Endometrium (tissue), 2 donors: ENCODE results near the gene CSRP1.
A peak's percentile ranks its signal among the peaks of the same experiment; 100 is the strongest.

Experiments
- FAIRE-seq: peaks from 2 replicates; lab custom pipeline; 2012; peaks lifted over from hg19 to GRCh38; lab: Jason Lieb, UNC
- donor health status: control.
- donor health status: control.

CSRP1 gene

GRCh38 chr1:201454608-201455007 lies 52.3 kb downstream of the CSRP1 start:
- no peak for FAIRE-seq

DNA sequence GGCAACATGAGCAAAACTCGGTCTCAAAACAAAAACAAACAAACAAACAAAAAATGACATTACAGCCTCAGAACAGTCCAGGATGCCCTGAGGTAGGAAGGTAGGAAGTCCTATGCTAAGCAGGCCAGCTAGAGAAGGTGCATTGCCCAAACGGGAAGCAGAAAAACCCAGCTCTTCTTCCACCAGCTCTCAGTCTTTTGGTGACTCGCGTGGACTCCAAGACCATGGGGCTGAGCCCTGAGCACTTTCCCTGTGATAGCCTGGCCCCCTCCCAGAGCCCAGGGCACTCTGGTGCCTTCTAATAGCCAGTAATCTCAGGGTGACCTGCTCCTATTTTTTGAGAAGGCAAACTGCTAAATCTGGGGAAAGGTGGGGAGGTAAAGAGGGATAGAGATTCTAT lies 54.1 kb downstream of the CSRP1 start:
- FAIRE-seq, result no peak

DNA sequence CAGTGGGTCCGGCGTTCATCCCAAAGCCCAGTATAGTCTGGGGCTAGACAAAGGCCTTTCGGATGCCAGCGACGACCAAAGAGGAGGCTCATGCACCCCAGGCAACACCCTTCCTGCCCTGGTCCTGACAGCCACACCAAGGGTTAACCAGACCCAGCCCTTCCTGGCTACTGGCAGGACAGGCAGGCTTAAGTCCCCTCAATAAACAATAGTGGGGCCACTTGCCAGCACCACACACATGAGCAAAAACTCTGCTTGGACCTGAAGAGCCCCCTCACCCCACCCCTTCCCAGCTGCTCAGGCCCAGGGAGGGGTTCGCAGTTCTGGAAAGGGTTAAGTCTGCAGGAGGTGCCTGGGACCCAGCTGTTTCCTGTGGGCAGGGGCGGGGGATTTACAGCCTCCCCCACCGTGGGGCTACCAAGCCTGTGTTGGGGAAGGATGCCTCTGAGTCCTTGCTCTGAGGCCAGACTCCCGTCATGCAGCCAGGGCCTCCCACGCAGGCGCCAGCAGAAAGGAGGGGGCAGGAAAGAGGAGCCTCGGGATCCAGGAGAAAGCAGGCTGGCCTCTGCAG lies 56.1 kb downstream of the CSRP1 start:
- no peak for FAIRE-seq

GRCh38 chr1:201448990-201449389 lies 57.9 kb downstream of the CSRP1 start:
- no peak for FAIRE-seq

DNA sequence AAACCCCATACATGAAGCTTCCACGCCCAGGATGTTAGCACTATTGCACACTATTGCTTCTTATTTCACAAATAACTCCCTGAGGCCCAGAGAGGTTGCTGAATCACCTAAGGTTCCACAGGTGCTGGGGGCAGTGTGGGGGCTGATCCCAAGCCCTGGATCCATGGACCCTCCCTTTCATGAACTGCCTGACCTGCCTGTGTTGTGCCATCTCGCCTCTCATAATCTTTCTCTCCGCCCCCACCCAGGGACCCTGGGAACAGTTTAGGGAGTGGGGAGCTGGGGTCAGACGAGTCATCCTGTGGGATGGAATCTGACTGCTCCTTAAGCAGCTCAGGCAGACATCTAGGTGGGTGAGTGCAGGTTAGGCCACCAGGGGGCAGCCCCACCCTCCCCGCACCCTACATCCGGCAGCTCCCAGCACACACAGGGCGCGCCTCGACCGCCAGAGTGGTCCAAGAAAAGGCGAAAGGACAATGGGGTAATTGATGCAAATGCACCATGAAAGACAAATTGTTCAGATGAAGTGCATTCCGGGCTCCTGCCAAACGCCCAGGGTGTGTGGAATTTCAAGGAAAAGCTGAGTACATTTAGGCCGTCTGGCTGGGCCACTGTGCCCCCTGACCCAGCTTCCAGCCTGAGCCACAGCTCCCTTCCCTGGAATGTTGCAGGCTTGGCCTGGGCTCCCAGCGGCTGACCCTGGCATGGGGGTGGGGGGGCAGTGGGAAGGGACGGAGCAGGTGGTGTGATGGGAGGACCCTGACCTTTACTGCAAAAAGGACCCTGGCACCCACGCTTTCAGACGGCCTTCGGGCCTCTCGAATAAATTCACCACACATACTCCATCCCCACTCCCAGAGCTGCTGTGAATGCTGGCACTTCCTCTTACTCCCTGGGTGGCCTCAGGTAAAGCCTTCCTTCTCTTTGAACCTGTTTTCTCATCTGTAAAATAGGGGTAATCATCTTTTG lies 58.7 kb downstream of the CSRP1 start:
- no peak for FAIRE-seq

DNA sequence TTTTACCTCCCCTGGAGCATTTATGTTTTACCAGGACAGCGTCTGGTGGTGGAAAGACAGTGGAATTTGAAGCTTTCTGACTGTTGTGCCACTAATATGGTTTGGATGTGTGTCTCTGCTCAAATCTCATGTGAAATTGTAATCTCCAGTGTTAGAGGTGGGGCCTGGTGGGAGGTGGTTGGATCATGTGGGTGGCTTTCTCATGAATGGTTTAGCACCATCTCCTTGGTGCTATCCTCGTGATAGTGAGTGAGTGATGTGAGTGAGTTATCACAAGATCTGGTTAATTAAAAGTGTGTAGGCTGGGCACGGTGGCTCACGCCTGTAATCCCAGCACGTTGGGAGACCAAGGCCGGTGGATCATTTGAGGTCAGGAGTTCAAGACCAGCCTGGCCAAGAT lies 61.6 kb downstream of the CSRP1 start:
- FAIRE-seq, result no peak

GRCh38 chr1:201444792-201445191 lies 62.1 kb downstream of the CSRP1 start:
- no peak for FAIRE-seq

- no peak for FAIRE-seq
These were observed 63.2 kb downstream of the CSRP1 start for GRCh38 chr1:201443747-201444146.

- no peak for FAIRE-seq
These were observed 70.0 kb downstream of the CSRP1 start for GRCh38 chr1:201436969-201437368.

- no peak for FAIRE-seq
These were observed 70.5 kb downstream of the CSRP1 start for GRCh38 chr1:201436393-201436792.

DNA sequence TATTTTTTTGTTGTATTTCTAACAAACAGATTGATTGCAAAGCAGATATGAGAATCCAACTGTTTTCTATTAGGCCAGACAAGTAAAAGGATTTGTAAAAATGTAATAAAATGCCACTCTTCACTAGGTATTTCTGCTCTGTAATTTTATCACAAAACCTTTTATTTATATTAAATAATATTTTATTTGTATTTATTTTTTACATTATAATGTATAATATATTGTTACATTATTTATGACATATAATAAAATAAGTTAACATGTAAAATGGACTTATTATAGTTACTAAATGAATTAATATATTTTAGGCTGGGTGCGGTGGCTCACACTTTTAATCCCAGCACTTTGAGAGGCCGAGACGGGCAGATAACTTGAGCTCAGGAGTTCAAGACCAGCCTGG lies 72.7 kb downstream of the CSRP1 start:
- FAIRE-seq, result peak; percentile 23

DNA sequence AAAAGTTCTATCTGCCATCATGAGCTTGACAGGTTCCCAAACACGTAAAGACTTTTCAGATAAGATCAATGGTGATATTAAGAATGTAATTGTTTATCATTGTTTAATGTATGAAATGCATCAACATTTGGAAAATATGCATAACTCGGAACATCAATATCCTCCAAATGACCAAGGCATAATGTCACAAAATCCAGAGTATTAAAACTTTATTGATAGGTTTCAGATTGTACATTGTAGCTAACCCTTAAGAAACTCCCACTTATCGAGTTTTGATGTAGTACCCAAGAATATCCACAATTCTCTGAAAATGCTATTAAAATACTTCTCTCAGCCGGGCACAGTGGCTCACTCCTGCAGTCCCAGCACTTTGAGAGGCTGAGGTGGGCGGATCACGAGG lies 73.3 kb downstream of the CSRP1 start:
- FAIRE-seq, result no peak
